Skin of body (tissue), 2 donors: ENCODE data around the gene KIAA0513. TPM values are rescaled to one million over a fixed set of nuclear protein-coding genes. Genes with fewer than 3 reads are reported as not detected.
"Not testable (repeated sequence)": the region's sequence is repeated elsewhere in the genome, so short reads cannot be mapped to it uniquely, and the experiment has no call there.

ENCODE experiments used
- DNase-seq: peaks from one replicate; lab custom pipeline; 2025; lab: John Stamatoyannopoulos, UW
- total RNA-seq: library from RNA; depleted of rRNA; stranded (reverse); fragments of >200 nt; gene quantifications from one replicate; pipeline ENCODE4 v1.2.3, GENCODE V29; 2014

Gene KIAA0513
- total RNA-seq, 1 donor from 2014 or later = 8.4 TPM

GRCh38 chr16:85028685-85029407 lies 1.3 kb downstream of the KIAA0513 start:
- DNase-seq = no peak

- no peak for DNase-seq
Measured at GRCh38 chr16:85029408-85029784, 1.8 kb downstream of the KIAA0513 start.

- no peak for DNase-seq
Measured at GRCh38 chr16:85029981-85030401, 2.4 kb downstream of the KIAA0513 start.

GRCh38 chr16:85031451-85031850 lies 3.9 kb downstream of the KIAA0513 start:
- no peak for DNase-seq

GRCh38 chr16:85032187-85032586 lies 4.6 kb downstream of the KIAA0513 start:
- DNase-seq = not testable (repeated sequence)

GRCh38 chr16:85033171-85033570 lies 5.6 kb downstream of the KIAA0513 start:
- no peak for DNase-seq

- no peak for DNase-seq
Measured at GRCh38 chr16:85034591-85035433, 7.2 kb downstream of the KIAA0513 start.

- no peak for DNase-seq
Measured at GRCh38 chr16:85036236-85037049, 8.8 kb downstream of the KIAA0513 start.

- no peak for DNase-seq
Measured at GRCh38 chr16:85037050-85037410, 9.4 kb downstream of the KIAA0513 start.

GRCh38 chr16:85037721-85038120 lies 10.1 kb downstream of the KIAA0513 start:
- DNase-seq = no peak

GRCh38 chr16:85040685-85041084 lies 13.1 kb downstream of the KIAA0513 start:
- peak; percentile 16 for DNase-seq

- no peak for DNase-seq
Measured at GRCh38 chr16:85041219-85042166, 13.9 kb downstream of the KIAA0513 start.

GRCh38 chr16:85042167-85042526 lies 14.6 kb downstream of the KIAA0513 start:
- no peak for DNase-seq

- DNase-seq = no peak
Measured at GRCh38 chr16:85042606-85043005, 15.0 kb downstream of the KIAA0513 start.

- no peak for DNase-seq
Measured at GRCh38 chr16:85045077-85045476, 17.5 kb downstream of the KIAA0513 start.

GRCh38 chr16:85045641-85046471 lies 18.3 kb downstream of the KIAA0513 start:
- DNase-seq = no peak

- no peak for DNase-seq
Measured at GRCh38 chr16:85046472-85046916, 18.9 kb downstream of the KIAA0513 start.

GRCh38 chr16:85046931-85047866 lies 19.6 kb downstream of the KIAA0513 start:
- no peak for DNase-seq
